NCI-H82 (cell line): ENCODE results near the gene NBAS.
"Not testable (repeated sequence)": the region's sequence is repeated elsewhere in the genome, so short reads cannot be mapped to it uniquely, and the experiment has no call there.

Experiments used
- DNase-seq: peaks from one replicate; lab custom pipeline; 2025; lab: John Stamatoyannopoulos, UW

Gene NBAS

DNA sequence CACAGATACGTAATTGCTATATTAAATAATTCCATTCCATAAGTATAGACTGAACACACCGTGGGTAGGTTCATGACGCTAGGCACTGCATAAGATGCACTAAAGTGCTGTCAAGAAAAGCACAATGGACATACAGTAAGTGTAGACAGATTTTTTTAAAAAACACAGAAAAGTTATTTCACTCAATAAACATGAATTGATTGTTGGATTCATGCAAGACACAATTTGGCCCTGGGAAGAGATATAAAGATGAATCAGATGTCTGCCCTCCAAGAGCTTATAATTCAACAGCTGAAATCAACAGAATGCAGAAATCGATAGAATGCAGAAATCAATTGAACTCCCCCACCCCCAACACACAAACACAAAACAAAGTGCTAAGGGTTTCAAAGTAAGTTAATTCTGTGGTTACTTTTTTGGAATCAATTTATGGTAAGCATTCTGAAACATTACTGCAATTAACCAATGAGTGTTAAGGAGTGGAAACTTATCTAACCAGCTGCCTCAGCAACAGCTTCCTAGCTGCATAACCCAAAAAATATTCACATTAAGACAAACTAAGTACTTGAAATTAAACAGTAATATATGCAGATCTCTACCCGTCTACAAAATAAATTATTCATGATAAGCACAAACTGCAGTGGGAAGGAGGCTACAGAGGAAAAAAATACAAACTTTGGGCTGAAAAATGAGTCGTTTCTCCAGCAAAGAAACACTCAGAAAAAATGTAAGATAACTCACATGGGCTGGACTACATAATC is 1.6 kb downstream of the NBAS start:
- no peak for DNase-seq

- DNase-seq = no peak
These were observed 3.2 kb downstream of the NBAS start for GRCh38 chr2:15557887-15558311.

- DNase-seq = no peak
These were observed 4.7 kb downstream of the NBAS start for GRCh38 chr2:15556311-15556930.

- no peak for DNase-seq
These were observed 5.4 kb downstream of the NBAS start for GRCh38 chr2:15555760-15556193.

DNA sequence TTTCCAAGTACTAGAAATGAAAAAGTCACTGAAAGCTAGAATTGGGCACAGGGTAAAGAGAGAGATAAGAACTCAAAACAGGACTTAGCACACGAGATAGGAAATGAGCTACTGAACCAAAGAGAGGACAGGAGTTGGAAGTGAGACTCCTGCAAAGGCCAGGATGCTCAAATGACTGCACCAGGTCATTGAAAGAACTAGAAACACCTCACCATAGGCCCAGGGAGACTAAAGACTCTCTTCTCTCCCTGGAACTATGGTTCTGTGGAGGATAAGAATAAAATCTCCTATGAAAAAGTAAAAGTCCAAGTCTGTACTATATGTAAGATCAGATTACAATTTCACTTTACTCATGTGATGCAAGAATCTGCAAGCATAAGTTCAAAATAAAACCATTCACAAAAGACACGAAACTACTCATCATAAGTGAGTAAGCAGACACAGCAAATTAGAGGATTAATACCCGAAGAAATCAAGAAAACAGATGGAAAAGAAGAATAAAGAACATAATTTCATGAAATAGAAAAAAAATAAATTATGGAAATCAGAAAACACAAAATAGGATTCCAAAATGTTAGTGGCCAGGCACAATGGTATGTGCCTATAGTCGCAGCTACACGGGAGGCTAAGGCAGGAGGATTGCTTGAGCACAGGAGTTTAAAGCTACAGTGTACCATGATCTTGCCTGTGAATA is 6.5 kb downstream of the NBAS start:
- DNase-seq = no peak

GRCh38 chr2:15553951-15554350 is 7.2 kb downstream of the NBAS start:
- DNase-seq = no peak

DNA sequence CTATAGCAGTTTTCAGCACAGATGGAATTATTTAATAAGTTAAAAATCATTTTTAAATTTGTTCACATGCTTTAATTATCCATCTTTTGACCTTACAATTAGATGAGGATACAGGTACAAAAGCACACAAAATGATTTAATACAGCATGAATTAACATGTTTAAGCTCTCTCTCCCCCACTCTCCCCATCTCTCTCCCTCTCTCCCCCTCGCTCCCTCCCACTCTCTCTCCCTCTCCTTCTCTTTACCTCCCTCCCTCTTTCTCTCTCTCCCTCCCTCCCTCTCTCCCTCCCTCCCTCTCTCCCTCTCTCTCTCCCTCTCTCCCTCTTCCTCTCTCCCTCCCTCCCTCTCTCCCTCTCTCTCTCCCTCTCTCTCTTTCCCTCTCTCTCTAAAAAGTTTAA is 7.6 kb downstream of the NBAS start:
- DNase-seq = no peak

DNA sequence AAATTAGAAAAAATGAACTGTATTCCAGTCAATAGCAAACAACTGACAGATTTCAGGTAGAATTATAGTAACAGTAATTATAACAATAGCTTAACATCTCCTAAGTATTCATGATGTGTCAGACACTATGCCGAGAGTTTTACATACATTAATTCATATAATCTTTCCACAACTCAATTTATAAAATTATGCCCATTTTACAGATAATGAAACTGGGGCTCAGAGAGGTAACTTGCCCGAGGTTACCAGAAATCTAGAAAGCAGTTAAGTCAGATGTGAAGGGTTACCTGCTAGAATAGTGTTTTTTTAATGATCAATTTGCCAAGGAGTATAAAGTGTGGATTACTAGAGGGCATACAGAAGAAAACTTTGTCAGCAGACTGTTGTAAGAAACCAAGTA is 12.2 kb downstream of the NBAS start:
- no peak for DNase-seq

DNA sequence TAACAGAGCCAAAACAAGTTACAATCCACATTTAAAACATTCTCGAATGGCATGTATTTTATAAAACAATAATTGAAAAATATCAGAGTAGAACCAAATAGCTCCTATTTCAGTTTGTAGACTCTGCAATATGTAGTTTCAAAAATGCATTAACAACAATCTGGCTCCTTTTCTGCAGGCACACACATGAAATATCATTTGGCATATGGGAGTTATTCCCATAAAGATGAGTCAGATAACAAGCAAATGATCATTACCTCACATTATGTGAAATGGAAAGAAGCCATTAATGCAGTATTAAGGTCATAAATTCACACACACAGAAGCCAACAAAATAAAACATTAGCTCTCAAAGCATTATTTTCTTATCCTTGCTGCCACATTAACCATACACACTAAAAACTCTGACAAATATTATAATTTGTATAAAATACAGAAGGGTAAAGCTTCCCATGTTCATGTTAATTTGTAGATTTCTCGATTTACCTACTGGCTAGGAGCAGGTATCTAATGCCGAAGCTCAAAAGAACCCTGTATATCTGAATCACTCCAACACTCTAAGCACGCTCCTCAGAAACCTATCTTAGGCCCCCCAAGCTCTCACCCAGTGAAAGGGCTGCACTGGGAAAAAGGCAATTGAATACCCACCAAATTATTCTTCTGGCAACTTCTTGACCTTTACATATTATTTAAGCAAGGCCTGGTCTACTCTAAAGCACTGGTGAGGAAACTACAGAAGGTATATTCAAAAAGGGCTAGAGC is 13.8 kb downstream of the NBAS start:
- DNase-seq = no peak

DNA sequence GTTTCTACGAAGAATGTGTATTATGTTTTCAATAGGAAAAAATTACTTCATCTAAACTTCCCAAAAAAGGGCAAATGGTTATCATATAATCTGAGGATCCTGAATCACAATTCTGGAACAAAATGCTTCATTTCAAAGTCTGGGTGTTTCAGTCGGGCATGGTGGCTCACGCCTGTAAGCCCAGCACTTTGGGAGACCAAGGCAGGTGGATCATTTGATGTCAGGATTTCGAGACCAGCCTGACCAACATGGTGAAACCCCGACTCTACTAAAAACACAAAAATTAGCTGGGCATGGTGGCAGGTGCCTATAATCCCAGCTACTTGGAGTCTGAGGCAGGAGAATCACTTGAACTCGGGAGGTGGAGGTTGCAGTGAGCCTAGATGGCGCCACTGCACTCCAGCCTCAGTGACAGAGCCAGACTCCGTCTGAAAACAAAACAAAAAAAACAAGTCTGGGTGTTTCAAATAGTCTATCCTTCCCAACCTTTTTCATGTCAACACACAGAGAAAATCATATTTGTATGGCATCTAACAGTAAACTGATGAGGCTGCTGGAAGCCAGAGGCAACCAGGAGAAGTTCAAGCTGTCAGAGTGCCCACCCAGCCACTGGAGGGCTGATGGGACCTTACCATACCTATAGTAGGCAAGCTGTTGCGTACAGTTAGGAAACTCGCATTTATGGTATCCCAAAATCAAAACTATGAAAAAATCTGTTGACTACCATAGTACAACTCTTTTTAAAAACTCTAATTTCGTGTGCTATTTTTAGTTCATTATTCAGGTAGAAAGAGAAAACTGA is 14.6 kb downstream of the NBAS start:
- no peak for DNase-seq

DNA sequence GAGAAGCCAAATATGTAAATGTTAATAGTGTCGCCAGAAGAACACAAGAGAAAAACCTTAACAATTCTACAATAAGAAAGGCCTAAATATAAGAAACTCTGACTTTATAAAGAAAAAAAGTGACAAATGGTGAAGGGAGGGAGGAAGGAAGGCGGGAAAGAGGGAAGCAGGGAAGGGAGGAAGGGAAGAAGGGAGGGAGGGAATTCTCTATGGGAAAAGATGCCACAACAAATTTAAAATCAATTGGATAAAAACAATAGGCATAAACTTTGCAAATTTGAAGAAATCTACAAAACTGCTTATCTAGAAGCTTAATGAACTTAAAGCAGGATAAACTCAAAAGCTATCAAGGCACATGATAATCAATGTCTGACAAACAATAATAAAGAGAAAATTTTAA is 16.9 kb downstream of the NBAS start:
- no peak for DNase-seq

DNA sequence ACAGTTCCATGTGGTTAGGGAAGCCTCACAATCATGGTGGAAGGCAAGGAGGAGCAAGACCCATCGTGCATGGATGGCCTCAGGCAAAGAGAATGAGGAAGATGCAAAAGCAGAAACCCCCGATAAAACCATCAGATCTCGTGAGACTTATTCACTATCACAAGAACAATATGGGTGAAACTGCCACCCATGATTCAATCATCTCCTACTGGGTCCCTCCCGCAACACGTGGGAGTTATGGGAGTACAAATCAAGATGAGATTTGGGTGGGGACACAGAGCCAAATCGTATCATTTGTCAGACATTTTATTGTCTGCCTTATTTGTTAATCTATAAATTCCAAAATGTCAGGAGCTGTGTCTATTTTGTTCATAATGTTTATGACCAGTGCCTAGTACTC is 17.6 kb downstream of the NBAS start:
- DNase-seq = no peak

DNA sequence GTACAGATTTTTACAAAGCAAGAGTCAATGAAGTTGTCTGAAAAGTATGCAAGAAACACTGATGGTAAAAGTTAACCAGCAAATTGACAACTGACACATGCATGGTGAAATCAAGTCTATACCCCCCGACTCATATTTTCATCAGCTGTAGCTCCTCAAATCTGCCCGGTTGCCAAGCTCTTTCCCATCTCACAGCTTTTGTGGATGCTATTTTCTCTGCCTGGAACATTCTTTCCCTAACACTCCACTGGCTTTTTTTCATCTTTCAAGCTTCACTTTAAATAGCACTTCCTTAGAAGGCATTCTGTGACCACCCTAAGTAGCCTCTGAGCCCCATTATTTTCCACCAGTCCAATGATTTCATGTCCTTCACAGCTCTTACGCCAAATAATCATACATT is 18.1 kb downstream of the NBAS start:
- no peak for DNase-seq

DNA sequence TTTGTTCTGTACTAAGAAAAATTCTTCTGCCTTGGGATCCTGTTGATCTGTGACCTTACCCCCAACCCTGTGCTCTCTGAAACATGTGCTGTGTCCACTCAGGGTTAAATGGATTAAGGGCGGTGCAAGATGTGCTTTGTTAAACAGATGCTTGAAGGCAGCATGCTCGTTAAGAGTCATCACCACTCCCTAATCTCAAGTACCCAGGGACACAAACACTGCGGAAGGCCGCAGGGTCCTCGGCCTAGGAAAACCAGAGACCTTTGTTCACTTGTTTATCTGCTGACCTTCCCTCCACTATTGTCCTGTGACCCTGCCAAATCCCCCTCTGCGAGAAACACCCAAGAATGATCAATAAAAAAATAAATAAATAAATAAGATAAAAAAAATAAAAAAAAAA is 18.9 kb downstream of the NBAS start:
- not testable (repeated sequence) for DNase-seq

DNA sequence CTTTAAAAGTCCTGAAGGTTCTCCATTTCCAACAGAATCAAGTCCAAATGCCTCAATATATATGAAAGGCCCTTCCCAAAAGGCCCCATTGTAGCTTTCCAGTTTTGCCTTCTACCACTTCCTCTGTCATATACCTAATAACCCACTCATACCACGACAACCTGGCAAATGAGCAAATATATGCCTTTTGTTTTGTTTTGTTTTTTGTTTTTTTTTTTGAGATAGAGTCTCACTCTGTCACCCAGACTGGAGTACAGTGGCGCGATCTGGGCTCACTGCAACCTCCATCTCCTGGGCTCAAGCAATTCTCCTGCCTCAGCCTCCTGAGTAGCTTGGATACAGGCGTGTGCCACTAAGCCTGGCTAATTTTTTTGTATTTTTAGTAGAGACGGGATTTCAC is 20.6 kb downstream of the NBAS start:
- DNase-seq = not testable (repeated sequence)

- DNase-seq = no peak
These were observed 21.1 kb downstream of the NBAS start for GRCh38 chr2:15539999-15540398.

GRCh38 chr2:15538792-15539191 is 22.3 kb downstream of the NBAS start:
- no peak for DNase-seq

DNA sequence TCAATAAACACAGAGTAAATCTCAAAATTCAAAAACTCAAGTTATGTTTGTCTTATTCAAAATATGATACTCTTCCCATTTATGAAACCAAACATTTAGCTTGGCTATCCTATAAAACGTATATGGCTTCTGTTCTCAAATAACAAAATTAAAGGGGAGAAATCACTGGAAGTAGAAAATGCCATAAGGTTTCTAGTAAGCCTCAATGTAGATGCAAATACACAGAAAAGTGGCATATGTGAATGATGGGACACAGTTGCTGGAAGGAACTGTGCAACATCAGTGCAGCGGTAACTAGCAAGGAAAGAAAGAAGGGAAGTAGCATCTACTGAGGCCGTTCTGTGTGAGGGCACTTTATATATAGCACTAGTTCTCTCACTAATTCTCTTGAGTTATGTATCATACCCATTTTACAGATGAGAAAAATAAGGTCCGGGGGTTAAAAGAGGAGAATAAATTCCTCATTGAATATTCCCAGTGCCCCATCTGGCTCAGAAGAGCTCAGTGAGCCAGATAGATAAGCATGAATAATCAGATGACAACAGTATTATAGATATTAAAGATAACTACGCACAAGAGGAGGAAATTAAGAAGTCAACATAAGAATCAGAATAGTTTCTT is 27.2 kb downstream of the NBAS start:
- no peak for DNase-seq

GRCh38 chr2:15532996-15533395 is 28.1 kb downstream of the NBAS start:
- no peak for DNase-seq

DNA sequence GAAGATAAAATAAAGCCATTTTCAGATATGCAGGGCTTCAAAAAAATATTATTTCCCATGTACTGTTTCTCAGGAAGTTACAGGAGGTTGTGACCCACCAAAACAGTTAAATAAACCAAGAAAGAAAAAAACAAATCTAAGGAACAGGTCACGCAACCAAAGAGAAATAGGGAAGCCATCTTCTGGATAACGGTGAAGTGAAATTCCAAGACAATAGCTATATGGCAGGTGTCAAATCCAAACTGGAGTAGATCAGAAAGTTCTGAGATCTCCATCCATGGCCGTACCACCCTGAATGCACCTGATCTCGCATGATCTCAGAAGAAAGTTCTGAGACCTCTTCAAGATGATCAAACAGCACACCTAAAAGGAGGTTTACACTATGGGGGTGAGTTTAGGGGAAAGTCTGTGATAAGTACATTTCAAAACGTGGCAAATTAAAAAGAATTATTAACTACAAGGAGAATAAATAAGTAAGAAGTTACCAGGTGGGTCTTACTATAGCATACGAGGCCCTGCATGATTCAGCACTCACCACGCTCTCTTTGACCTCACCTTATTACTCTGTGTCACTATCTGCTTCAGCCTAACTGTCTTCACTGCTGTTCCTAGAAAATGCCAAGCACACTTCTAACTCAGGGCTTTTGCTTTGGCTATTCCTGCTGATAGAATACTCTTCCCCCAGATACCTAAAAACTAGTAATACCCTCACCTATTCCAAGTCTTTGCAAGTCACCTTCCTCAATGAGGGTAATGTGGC is 29.9 kb downstream of the NBAS start:
- DNase-seq = no peak
